DMS 273 (cell line): ENCODE results near the gene C2.
"Not testable (repeated sequence)": the region's sequence is repeated elsewhere in the genome, so short reads cannot be mapped to it uniquely, and the experiment has no call there.

Experiments used
- DNase-seq: peaks from one replicate; lab custom pipeline; 2025; ENCODE audit not compliant: unreplicated experiment; lab: John Stamatoyannopoulos, UW

The C2 gene

GRCh38 chr6:31920811-31921210, 6.7 kb upstream of the C2 start:
- no peak for DNase-seq

GRCh38 chr6:31922942-31923341, 4.6 kb upstream of the C2 start:
- peak; percentile 48 for DNase-seq

- DNase-seq, result no peak
Measured at GRCh38 chr6:31927863-31928671, 550 bp downstream of the C2 start.

GRCh38 chr6:31928672-31928939, 1.1 kb downstream of the C2 start:
- DNase-seq, result no peak

- DNase-seq, result no peak
Measured at GRCh38 chr6:31930962-31931361, 3.4 kb downstream of the C2 start.

- DNase-seq, result not testable (repeated sequence)
Measured at GRCh38 chr6:31932137-31932536, 4.6 kb downstream of the C2 start.

GRCh38 chr6:31933537-31933936, 6.0 kb downstream of the C2 start:
- no peak for DNase-seq

GRCh38 chr6:31935021-31935420, 7.5 kb downstream of the C2 start:
- DNase-seq, result no peak

GRCh38 chr6:31935823-31936222, 8.3 kb downstream of the C2 start:
- no peak for DNase-seq

- DNase-seq, result peak; percentile 56
Measured at GRCh38 chr6:31940256-31940664, 12.7 kb downstream of the C2 start.

GRCh38 chr6:31943742-31944141, 16.2 kb downstream of the C2 start:
- no peak for DNase-seq

- DNase-seq, result no peak
Measured at GRCh38 chr6:31945154-31945506, 17.6 kb downstream of the C2 start.

GRCh38 chr6:31945507-31946369, 18.2 kb downstream of the C2 start, which contains the start of gene CFB:
Gene CFB (plus strand): TSS chr6:31946095. CDS start chr6:31946222, 127 bp downstream.
- DNase-seq, result peak; percentile 49

GRCh38 chr6:31946370-31946885, 18.9 kb downstream of the C2 start:
- no peak for DNase-seq

GRCh38 chr6:31947070-31947675, 19.7 kb downstream of the C2 start:
- DNase-seq, result no peak

GRCh38 chr6:31947864-31948263, 20.3 kb downstream of the C2 start:
- DNase-seq, result no peak

- DNase-seq, result no peak
Measured at GRCh38 chr6:31948306-31948705, 20.8 kb downstream of the C2 start.

GRCh38 chr6:31948753-31949413, 21.4 kb downstream of the C2 start:
- DNase-seq, result no peak

GRCh38 chr6:31949926-31950548, 22.5 kb downstream of the C2 start:
- DNase-seq, result no peak

- peak; percentile 57 for DNase-seq
Measured at GRCh38 chr6:31952140-31952805, 24.8 kb downstream of the C2 start.
